ENCODE results near the gene ELOVL6.

DNA sequence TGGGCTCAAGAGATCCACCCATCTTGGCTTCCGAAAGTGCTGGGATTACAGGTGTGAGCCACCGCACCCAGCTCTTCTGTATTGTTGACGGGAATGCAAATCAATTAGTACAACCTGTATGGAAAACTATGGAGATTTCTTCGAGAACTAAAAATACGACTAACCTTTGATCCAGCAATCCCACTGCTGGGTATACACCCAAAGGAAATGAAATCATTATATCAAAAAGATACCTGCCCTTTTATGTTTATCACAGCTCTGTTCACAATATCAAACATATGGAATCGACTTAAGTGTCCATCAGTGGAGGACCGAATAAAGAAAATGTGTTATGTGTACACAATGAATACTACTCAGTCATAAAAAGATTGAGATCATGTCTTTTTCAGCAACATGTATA, 49.3 kb downstream of the ELOVL6 start:
- TF ChIP-seq, protein P1, sequence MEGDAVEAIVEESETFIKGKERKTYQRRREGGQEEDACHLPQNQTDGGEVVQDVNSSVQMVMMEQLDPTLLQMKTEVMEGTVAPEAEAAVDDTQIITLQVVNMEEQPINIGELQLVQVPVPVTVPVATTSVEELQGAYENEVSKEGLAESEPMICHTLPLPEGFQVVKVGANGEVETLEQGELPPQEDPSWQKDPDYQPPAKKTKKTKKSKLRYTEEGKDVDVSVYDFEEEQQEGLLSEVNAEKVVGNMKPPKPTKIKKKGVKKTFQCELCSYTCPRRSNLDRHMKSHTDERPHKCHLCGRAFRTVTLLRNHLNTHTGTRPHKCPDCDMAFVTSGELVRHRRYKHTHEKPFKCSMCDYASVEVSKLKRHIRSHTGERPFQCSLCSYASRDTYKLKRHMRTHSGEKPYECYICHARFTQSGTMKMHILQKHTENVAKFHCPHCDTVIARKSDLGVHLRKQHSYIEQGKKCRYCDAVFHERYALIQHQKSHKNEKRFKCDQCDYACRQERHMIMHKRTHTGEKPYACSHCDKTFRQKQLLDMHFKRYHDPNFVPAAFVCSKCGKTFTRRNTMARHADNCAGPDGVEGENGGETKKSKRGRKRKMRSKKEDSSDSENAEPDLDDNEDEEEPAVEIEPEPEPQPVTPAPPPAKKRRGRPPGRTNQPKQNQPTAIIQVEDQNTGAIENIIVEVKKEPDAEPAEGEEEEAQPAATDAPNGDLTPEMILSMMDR (IDR thresholded peaks at IDR 0.05; ENCODE audit: low read depth, low read length): no peak
- TF ChIP-seq, protein P2, sequence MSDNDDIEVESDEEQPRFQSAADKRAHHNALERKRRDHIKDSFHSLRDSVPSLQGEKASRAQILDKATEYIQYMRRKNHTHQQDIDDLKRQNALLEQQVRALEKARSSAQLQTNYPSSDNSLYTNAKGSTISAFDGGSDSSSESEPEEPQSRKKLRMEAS (IDR thresholded peaks at IDR 0.05; ENCODE audit: low read depth, low read length): no peak
- no peak for TF ChIP-seq MYC (IDR thresholded peaks at IDR 0.05; ENCODE audit: low read depth, low read length)
- TF ChIP-seq POLR2A (IDR thresholded peaks at IDR 0.05; ENCODE audit: extremely low read depth, insufficient read length): no peak

Data from NB4 (cell line).